HL-60 (cell line): ENCODE data around the gene CALHM1.

Source experiments
- GABPA ChIP-seq: IDR thresholded peaks from 2 replicates; pipeline ENCODE4 v1.6.1; 2012; ENCODE audit warnings: low read depth
- POLR2AphosphoS5 ChIP-seq: IDR thresholded peaks from 2 replicates; pipeline ENCODE4 v1.6.1; 2012; ENCODE audit warnings: low read depth
- REST ChIP-seq: IDR thresholded peaks from 2 replicates; pipeline ENCODE4 v1.6.1; 2012; ENCODE audit warnings: low read depth; ENCODE audit not compliant: insufficient replicate concordance
- TF ChIP-seq, protein P1 (sequence below): IDR thresholded peaks from one replicate; pipeline ENCODE4 v1.5.1; 2011; ENCODE audit warnings: low read length, control low read depth, inconsistent platforms; ENCODE audit not compliant: insufficient read depth

GRCh38 chr10:103476046-103476768 is 17.5 kb upstream of the CALHM1 start:
- TF ChIP-seq, protein P1, sequence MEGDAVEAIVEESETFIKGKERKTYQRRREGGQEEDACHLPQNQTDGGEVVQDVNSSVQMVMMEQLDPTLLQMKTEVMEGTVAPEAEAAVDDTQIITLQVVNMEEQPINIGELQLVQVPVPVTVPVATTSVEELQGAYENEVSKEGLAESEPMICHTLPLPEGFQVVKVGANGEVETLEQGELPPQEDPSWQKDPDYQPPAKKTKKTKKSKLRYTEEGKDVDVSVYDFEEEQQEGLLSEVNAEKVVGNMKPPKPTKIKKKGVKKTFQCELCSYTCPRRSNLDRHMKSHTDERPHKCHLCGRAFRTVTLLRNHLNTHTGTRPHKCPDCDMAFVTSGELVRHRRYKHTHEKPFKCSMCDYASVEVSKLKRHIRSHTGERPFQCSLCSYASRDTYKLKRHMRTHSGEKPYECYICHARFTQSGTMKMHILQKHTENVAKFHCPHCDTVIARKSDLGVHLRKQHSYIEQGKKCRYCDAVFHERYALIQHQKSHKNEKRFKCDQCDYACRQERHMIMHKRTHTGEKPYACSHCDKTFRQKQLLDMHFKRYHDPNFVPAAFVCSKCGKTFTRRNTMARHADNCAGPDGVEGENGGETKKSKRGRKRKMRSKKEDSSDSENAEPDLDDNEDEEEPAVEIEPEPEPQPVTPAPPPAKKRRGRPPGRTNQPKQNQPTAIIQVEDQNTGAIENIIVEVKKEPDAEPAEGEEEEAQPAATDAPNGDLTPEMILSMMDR, result no peak
- TF ChIP-seq GABPA, result no peak
- TF ChIP-seq POLR2AphosphoS5, result no peak
- no peak for TF ChIP-seq REST
